ACC112 (cell line): ENCODE measurements around the gene RXRA.

Experiments used
- H2AFZ ChIP-seq: fragments of 200-600 bp; sonication (generic); one replicate; pipeline ENCODE4 v1.6.0; 2017; ENCODE audit warnings: antibody characterized with exemption, low read length; ENCODE audit not compliant: unreplicated experiment
- H3K27ac ChIP-seq: fragments of 200-600 bp; sonication (generic); 2 replicates; pipeline ENCODE4 v1.5.1; 2014; ENCODE audit warnings: low read depth, mild to moderate bottlenecking, antibody characterized with exemption, low read length, moderate library complexity
- H3K27me3 ChIP-seq: fragments of 200-600 bp; sonication (generic); 2 replicates; pipeline ENCODE4 v1.6.1; 2014; ENCODE audit warnings: mild to moderate bottlenecking, antibody characterized with exemption, low read length, moderate library complexity, mixed read lengths; ENCODE audit not compliant: insufficient read depth
- H3K36me3 ChIP-seq: fragments of 200-600 bp; sonication (generic); 2 replicates; pipeline ENCODE4 v1.6.1; 2016; ENCODE audit warnings: mild to moderate bottlenecking, antibody characterized with exemption, low read length, moderate library complexity, mixed read lengths; ENCODE audit not compliant: insufficient read depth
- H3K4me1 ChIP-seq: fragments of 200-600 bp; sonication (generic); one replicate; pipeline ENCODE4 v1.6.1; 2016; ENCODE audit warnings: low read length, mixed read lengths; ENCODE audit not compliant: insufficient read depth, unreplicated experiment, control insufficient read depth
- H3K4me3 ChIP-seq: fragments of 200-600 bp; sonication (generic); 2 replicates; pipeline ENCODE4 v1.5.1; 2014; ENCODE audit warnings: mild to moderate bottlenecking, low read depth, low read length
- H3K79me2 ChIP-seq: fragments of 200-600 bp; sonication (generic); one replicate; pipeline ENCODE4 v1.6.0; 2016; ENCODE audit warnings: low read length; ENCODE audit not compliant: control insufficient read depth, unreplicated experiment, insufficient read depth

RXRA gene

GRCh38 chr9:134458207-134459108 is 132.2 kb downstream of the RXRA start:
- Histone ChIP-seq H3K4me3 (no peak overlapping the region), H3K36me3 (no peaks in the 10 kb centered on the region), H3K4me1 (peaks cover 35% of the 10 kb centered on the region), H3K27ac (no peak overlapping the region), H2AFZ (no peak overlapping the region), H3K27me3 (no peaks in the 10 kb centered on the region), H3K79me2 (no peaks in the 10 kb centered on the region)

GRCh38 chr9:134459164-134459563 is 132.9 kb downstream of the RXRA start:
- peaks cover 35% of the 10 kb centered on the region for H3K4me1 ChIP-seq
- no peaks in the 10 kb centered on the region for H3K79me2 ChIP-seq
- H3K4me3 ChIP-seq, result no peak overlapping the region
- no peak overlapping the region for H2AFZ ChIP-seq
- H3K27ac ChIP-seq, result no peak overlapping the region
- H3K36me3 ChIP-seq, result no peaks in the 10 kb centered on the region
- H3K27me3 ChIP-seq, result no peaks in the 10 kb centered on the region

- Histone ChIP-seq H3K4me3 (no peak overlapping the region), H3K27ac (no peak overlapping the region), H3K27me3 (no peaks in the 10 kb centered on the region), H3K36me3 (no peaks in the 10 kb centered on the region), H2AFZ (no peak overlapping the region), H3K4me1 (peaks cover 31% of the 10 kb centered on the region), H3K79me2 (no peaks in the 10 kb centered on the region)
Measured at GRCh38 chr9:134459573-134459972, 133.3 kb downstream of the RXRA start.

- Histone ChIP-seq H3K79me2 (no peaks in the 10 kb centered on the region), H2AFZ (no peak overlapping the region), H3K36me3 (no peaks in the 10 kb centered on the region), H3K27ac (no peak overlapping the region), H3K4me1 (peaks cover 25% of the 10 kb centered on the region), H3K4me3 (no peak overlapping the region), H3K27me3 (no peaks in the 10 kb centered on the region)
Measured at GRCh38 chr9:134460206-134460605, 134.0 kb downstream of the RXRA start.

GRCh38 chr9:134460896-134461295 is 134.6 kb downstream of the RXRA start:
- H2AFZ ChIP-seq, result no peak overlapping the region
- H3K4me3 ChIP-seq, result no peak overlapping the region
- H3K27me3 ChIP-seq, result no peaks in the 10 kb centered on the region
- H3K4me1 ChIP-seq, result peaks cover 18% of the 10 kb centered on the region
- H3K27ac ChIP-seq, result no peak overlapping the region
- H3K36me3 ChIP-seq, result no peaks in the 10 kb centered on the region
- no peaks in the 10 kb centered on the region for H3K79me2 ChIP-seq

- H3K4me3 ChIP-seq, result no peak overlapping the region
- H3K36me3 ChIP-seq, result no peaks in the 10 kb centered on the region
- no peaks in the 10 kb centered on the region for H3K27me3 ChIP-seq
- H3K27ac ChIP-seq, result no peak overlapping the region
- no peaks in the 10 kb centered on the region for H3K79me2 ChIP-seq
- peaks cover 13% of the 10 kb centered on the region for H3K4me1 ChIP-seq
- no peak overlapping the region for H2AFZ ChIP-seq
Measured at GRCh38 chr9:134461426-134461982, 135.2 kb downstream of the RXRA start.

GRCh38 chr9:134462318-134462717 is 136.1 kb downstream of the RXRA start:
- Histone ChIP-seq H3K27me3 (no peaks in the 10 kb centered on the region), H2AFZ (no peak overlapping the region), H3K36me3 (no peaks in the 10 kb centered on the region), H3K4me1 (peaks cover 5% of the 10 kb centered on the region), H3K27ac (no peak overlapping the region), H3K79me2 (no peaks in the 10 kb centered on the region), H3K4me3 (no peak overlapping the region)

- Histone ChIP-seq H2AFZ (no peak overlapping the region), H3K4me3 (no peak overlapping the region), H3K36me3 (no peaks in the 10 kb centered on the region), H3K27ac (no peak overlapping the region), H3K79me2 (no peaks in the 10 kb centered on the region), H3K4me1 (peaks cover 4% of the 10 kb centered on the region), H3K27me3 (no peaks in the 10 kb centered on the region)
Measured at GRCh38 chr9:134463280-134463679, 137.0 kb downstream of the RXRA start.

- Histone ChIP-seq H3K27me3 (no peaks in the 10 kb centered on the region), H3K27ac (no peak overlapping the region), H3K4me3 (no peak overlapping the region), H3K36me3 (no peaks in the 10 kb centered on the region), H3K79me2 (no peaks in the 10 kb centered on the region), H3K4me1 (no peaks in the 10 kb centered on the region), H2AFZ (no peak overlapping the region)
Measured at GRCh38 chr9:134466869-134467616, 140.8 kb downstream of the RXRA start.

GRCh38 chr9:134468358-134468757 is 142.1 kb downstream of the RXRA start:
- peaks cover 2% of the 10 kb centered on the region for H3K4me1 ChIP-seq
- no peak overlapping the region for H3K4me3 ChIP-seq
- no peaks in the 10 kb centered on the region for H3K36me3 ChIP-seq
- H2AFZ ChIP-seq, result no peak overlapping the region
- H3K27ac ChIP-seq, result no peak overlapping the region
- H3K79me2 ChIP-seq, result no peaks in the 10 kb centered on the region
- H3K27me3 ChIP-seq, result no peaks in the 10 kb centered on the region
